ENCODE data around the gene UBE2E1.

GRCh38 chr3:23824699-23825444 lies 19.1 kb downstream of the UBE2E1 start:
- TF ChIP-seq CTCF (conservative IDR thresholded peaks at IDR 0.05; ENCODE audit: low read length) (no peak), EZH2phosphoT487 (IDR thresholded peaks at IDR 0.05; ENCODE audit: borderline replicate concordance) (no peak)
